Caco-2 (cell line): ENCODE data around the gene TMEM86A. TPM values are rescaled to one million over a fixed set of nuclear protein-coding genes. Genes with fewer than 3 reads are reported as not detected.

Experiments used
- BruUV-seq: library from RNA; stranded (reverse); fragments of 400-500 nt; replicated peaks from 2 replicates; lab custom pipeline; 2021; lab: Mats Ljungman, UMichigan
- CTCF ChIA-PET: fragments of 300-600 bp; sonication (Branson Sonifier 250); formaldehyde crosslinking; loops from one replicate; lab custom pipeline; 2022; ENCODE audit warnings: antibody characterized with exemption; lab: Charles Lee
- POLR2A ChIA-PET: fragments of 300-600 bp; sonication (Branson Sonifier 250); formaldehyde crosslinking; loops from one replicate; lab custom pipeline; 2022; ENCODE audit warnings: antibody characterized with exemption; lab: Charles Lee
- DNase-seq, 2 experiments: peaks; one replicate each; pipeline versions ENCODE4 v3.0.0 to v3.0.0-alpha.2; 2020 to 2022
- H3K27me3 ChIP-seq: replicated peaks from 2 replicates; pipeline ENCODE4 v1.6.0; 2011; ENCODE audit warnings: low read length; ENCODE audit not compliant: control insufficient read depth, insufficient read depth
- H3K36me3 ChIP-seq: 2 replicates; pipeline ENCODE4 v1.5.1; 2011; ENCODE audit warnings: low read length; ENCODE audit not compliant: control insufficient read depth, insufficient read depth
- H3K4me1 ChIP-seq: fragments of 250-450 bp; sonication (Bioruptor Pico); 2 replicates; pipeline ENCODE4 v1.5.1; 2020; ENCODE audit warnings: mild to moderate bottlenecking
- H3K4me3 ChIP-seq: 2 replicates; pipeline ENCODE4 v1.5.1; 2011; ENCODE audit warnings: low read depth, mild to moderate bottlenecking, control low read depth, low read length
- H3K9me3 ChIP-seq: fragments of 250-450 bp; sonication (Bioruptor Pico); 2 replicates; pipeline ENCODE4 v1.5.1; 2020; ENCODE audit warnings: mild to moderate bottlenecking, moderate library complexity
- H3K27ac Mint-ChIP-seq: one replicate; pipeline ENCODE4 v1.8.0; 2022; ENCODE audit warnings: mixed read lengths; ENCODE audit not compliant: unreplicated experiment
- H3K27me3 Mint-ChIP-seq: one replicate; pipeline ENCODE4 v1.8.0; 2022; ENCODE audit warnings: mixed read lengths; ENCODE audit not compliant: insufficient read depth, unreplicated experiment
- H3K36me3 Mint-ChIP-seq: one replicate; pipeline ENCODE4 v1.8.0; 2022; ENCODE audit warnings: mild to moderate bottlenecking, mixed read lengths; ENCODE audit not compliant: insufficient read depth, unreplicated experiment
- H3K4me1 Mint-ChIP-seq: one replicate; pipeline ENCODE4 v1.8.0; 2022; ENCODE audit warnings: low read depth, mixed read lengths; ENCODE audit not compliant: unreplicated experiment
- H3K4me3 Mint-ChIP-seq: one replicate; pipeline ENCODE4 v1.8.0; 2022; ENCODE audit warnings: mild to moderate bottlenecking, moderate library complexity, mixed read lengths; ENCODE audit not compliant: unreplicated experiment
- H3K9me3 Mint-ChIP-seq: one replicate; pipeline ENCODE4 v1.8.0; 2022; ENCODE audit warnings: mixed read lengths; ENCODE audit not compliant: unreplicated experiment
- CTCF ChIP-seq, 2 experiments: fragments of 200-600 bp in 1 of 2; IDR thresholded peaks; 1 replicate in 1 of 2; 2 replicates in 1 of 2; pipeline versions ENCODE4 v1.5.1 to v1.8.0; 2011 to 2022; ENCODE audit warnings: antibody characterized with exemption in 1 of 2, control low read depth in 1 of 2, inconsistent platforms in 1 of 2, low read depth in 1 of 2, low read length in 1 of 2, mild to moderate bottlenecking in 1 of 2, moderate library complexity in 1 of 2; ENCODE audit not compliant: insufficient read depth in 1 of 2, severe bottlenecking in 1 of 2, unreplicated experiment in 1 of 2
- intact Hi-C: fragments of 100-400 bp; cut with micrococcal nuclease; formaldehyde crosslinking; loops from one replicate; pipeline ENCODE4 v1.10.0; 2022; ENCODE audit not compliant: unreplicated experiment
- total RNA-seq: library from RNA; stranded (reverse); gene quantifications from 2 replicates; pipeline ENCODE4 v1.2.3, GENCODE V29; 2022

The TMEM86A gene
- total RNA-seq, 1 experiment from 2014 or later = 0.25 TPM

GRCh38 chr11:18710545-18710944 lies 12.0 kb downstream of the TMEM86A start:
- Mint-ChIP-seq H3K27ac (no peak overlapping the region), H3K36me3 (no peaks in the 10 kb centered on the region), H3K4me1 (peaks cover 7% of the 10 kb centered on the region), H3K4me3 (no peak overlapping the region), H3K27me3 (peaks cover 18% of the 10 kb centered on the region), H3K9me3 (no peaks in the 10 kb centered on the region)
- Histone ChIP-seq H3K36me3 (no peaks in the 10 kb centered on the region), H3K9me3 (no peaks in the 10 kb centered on the region), H3K4me1 (no peaks in the 10 kb centered on the region), H3K4me3 (no peak overlapping the region), H3K27me3 (no peaks in the 10 kb centered on the region; the same call in 1 of the 2 replicates)
- no peak for TF ChIP-seq CTCF (IDR thresholded peaks at IDR 0.05; ENCODE audit: insufficient read depth in 1 of 2, low read depth in 1 of 2, low read length in 1 of 2, severe bottlenecking in 1 of 2, unreplicated experiment in 1 of 2)
- POLR2A ChIA-PET = no interaction called here
- no TSS peak for BruUV-seq
- CTCF ChIA-PET = no interaction called here
- DNase-seq = no peak
- intact Hi-C loops = no loop called here

GRCh38 chr11:18713646-18714442 lies 15.3 kb downstream of the TMEM86A start:
- H3K27ac Mint-ChIP-seq = no peak overlapping the region

GRCh38 chr11:18714443-18714780 lies 15.8 kb downstream of the TMEM86A start:
- Mint-ChIP-seq H3K36me3 (no peaks in the 10 kb centered on the region), H3K9me3 (no peaks in the 10 kb centered on the region), H3K4me1 (no peaks in the 10 kb centered on the region), H3K27ac (no peak overlapping the region), H3K4me3 (no peak overlapping the region), H3K27me3 (peaks cover 18% of the 10 kb centered on the region)
- no TSS peak for BruUV-seq
- intact Hi-C loops = no loop called here
- DNase-seq = no peak
- ChIA-PET CTCF (no interaction called here), POLR2A (no interaction called here)
- Histone ChIP-seq H3K4me1 (no peaks in the 10 kb centered on the region), H3K36me3 (no peaks in the 10 kb centered on the region), H3K4me3 (no peak overlapping the region), H3K27me3 (no peaks in the 10 kb centered on the region), H3K9me3 (no peaks in the 10 kb centered on the region)
- TF ChIP-seq CTCF (IDR thresholded peaks at IDR 0.05; ENCODE audit: insufficient read depth in 1 of 2, low read depth in 1 of 2, low read length in 1 of 2, severe bottlenecking in 1 of 2, unreplicated experiment in 1 of 2) = no peak

More at GRCh38 chr11:18713646-18714442, 15.3 kb downstream of the TMEM86A start:
- no TSS peak for BruUV-seq
- H3K9me3 Mint-ChIP-seq = no peaks in the 10 kb centered on the region
- no peaks in the 10 kb centered on the region for H3K4me1 Mint-ChIP-seq
- intact Hi-C loops = no loop called here
- no peak for TF ChIP-seq CTCF (IDR thresholded peaks at IDR 0.05; ENCODE audit: insufficient read depth in 1 of 2, low read depth in 1 of 2, low read length in 1 of 2, severe bottlenecking in 1 of 2, unreplicated experiment in 1 of 2)
- Histone ChIP-seq H3K9me3 (no peaks in the 10 kb centered on the region), H3K4me1 (no peaks in the 10 kb centered on the region), H3K36me3 (no peaks in the 10 kb centered on the region), H3K27me3 (no peaks in the 10 kb centered on the region), H3K4me3 (no peak overlapping the region)
- H3K27me3 Mint-ChIP-seq = peaks cover 18% of the 10 kb centered on the region
- POLR2A ChIA-PET = no interaction called here
- no peak overlapping the region for H3K4me3 Mint-ChIP-seq
- DNase-seq = no peak
- no peaks in the 10 kb centered on the region for H3K36me3 Mint-ChIP-seq
- CTCF ChIA-PET = no interaction called here
